Loucy (cell line): Measurements from ENCODE around the gene CHURC1.

Experiments
- EZH2phosphoT487 ChIP-seq: fragments of 200-600 bp; IDR thresholded peaks from 2 replicates; pipeline ENCODE4 v1.6.1; 2018; ENCODE audit warnings: antibody characterized with exemption, mild to moderate bottlenecking, moderate library complexity, borderline replicate concordance
- TF ChIP-seq, protein P1 (sequence below): fragments of 200-600 bp; sonication (generic); conservative IDR thresholded peaks from 2 replicates; pipeline ENCODE4 v1.5.1; 2014; ENCODE audit warnings: mild to moderate bottlenecking, antibody characterized with exemption, low read length

DNA sequence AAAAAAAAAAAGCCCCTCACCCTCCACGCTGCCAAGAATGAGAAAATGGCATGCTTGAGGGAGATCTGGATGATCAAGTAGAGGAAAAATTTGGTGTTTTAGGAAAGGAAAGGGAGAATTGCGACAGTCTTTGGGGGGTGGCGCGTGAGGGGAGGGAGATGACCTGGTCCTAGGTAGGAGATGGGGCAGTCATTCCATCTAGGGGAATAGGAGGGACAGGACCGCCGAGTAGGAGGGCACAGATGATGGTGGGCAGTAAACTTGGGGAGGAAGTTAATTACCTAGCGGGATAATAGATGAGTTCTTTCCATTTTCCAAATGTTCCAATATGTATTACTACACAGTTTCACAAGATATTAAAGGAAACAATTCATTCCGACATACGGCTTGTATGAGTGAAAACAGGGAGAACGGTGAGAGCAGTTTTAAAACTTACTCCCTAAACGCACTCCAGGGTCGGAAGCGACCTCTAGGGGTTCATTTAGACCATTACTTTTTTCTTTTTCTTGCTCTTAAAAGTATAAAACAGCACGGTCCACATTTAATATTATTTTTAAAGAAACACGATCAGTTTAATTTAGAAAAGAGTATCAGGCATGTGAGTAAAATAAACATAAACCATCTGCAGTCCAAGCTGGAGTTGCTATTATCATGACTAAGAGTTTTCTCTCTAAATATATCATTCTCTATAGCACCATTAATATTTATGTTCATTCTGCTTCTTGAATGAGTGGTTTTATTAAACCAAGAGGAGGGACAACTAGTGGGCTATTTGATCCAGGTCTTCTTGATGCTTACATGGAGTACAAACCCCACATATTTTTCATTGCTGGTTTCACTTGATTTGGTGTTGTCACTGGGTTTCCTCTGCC, 69.4 kb downstream of the CHURC1 start:
- TF ChIP-seq, protein P1, sequence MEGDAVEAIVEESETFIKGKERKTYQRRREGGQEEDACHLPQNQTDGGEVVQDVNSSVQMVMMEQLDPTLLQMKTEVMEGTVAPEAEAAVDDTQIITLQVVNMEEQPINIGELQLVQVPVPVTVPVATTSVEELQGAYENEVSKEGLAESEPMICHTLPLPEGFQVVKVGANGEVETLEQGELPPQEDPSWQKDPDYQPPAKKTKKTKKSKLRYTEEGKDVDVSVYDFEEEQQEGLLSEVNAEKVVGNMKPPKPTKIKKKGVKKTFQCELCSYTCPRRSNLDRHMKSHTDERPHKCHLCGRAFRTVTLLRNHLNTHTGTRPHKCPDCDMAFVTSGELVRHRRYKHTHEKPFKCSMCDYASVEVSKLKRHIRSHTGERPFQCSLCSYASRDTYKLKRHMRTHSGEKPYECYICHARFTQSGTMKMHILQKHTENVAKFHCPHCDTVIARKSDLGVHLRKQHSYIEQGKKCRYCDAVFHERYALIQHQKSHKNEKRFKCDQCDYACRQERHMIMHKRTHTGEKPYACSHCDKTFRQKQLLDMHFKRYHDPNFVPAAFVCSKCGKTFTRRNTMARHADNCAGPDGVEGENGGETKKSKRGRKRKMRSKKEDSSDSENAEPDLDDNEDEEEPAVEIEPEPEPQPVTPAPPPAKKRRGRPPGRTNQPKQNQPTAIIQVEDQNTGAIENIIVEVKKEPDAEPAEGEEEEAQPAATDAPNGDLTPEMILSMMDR: peak; percentile 76
- no peak for TF ChIP-seq EZH2phosphoT487
